ENCODE data around the gene GRB7. TPM values are rescaled to one million over a fixed set of nuclear protein-coding genes. Genes with fewer than 3 reads are reported as not detected.

Gene GRB7
- total RNA-seq, 1 experiment from 2014 or later = not detected

- no peak for DNase-seq (ENCODE audit: low read depth)
These were observed 35.5 kb downstream of the GRB7 start for GRCh38 chr17:39772987-39773934.

GRCh38 chr17:39774047-39774446, 36.3 kb downstream of the GRB7 start:
- DNase-seq (ENCODE audit: low read depth) = no peak

- no peak for DNase-seq (ENCODE audit: low read depth)
These were observed 37.3 kb downstream of the GRB7 start for GRCh38 chr17:39775031-39775430.

- DNase-seq (ENCODE audit: low read depth) = no peak
These were observed 38.5 kb downstream of the GRB7 start for GRCh38 chr17:39776252-39776651.

- no peak for DNase-seq (ENCODE audit: low read depth)
These were observed 40.0 kb downstream of the GRB7 start for GRCh38 chr17:39777534-39778365.

GRCh38 chr17:39781031-39781860, 43.5 kb downstream of the GRB7 start:
- DNase-seq (ENCODE audit: low read depth) = no peak

GRCh38 chr17:39781861-39782213, 44.1 kb downstream of the GRB7 start:
- DNase-seq (ENCODE audit: low read depth) = no peak

GRCh38 chr17:39782481-39782880, 44.7 kb downstream of the GRB7 start:
- no peak for DNase-seq (ENCODE audit: low read depth)

GRCh38 chr17:39782980-39783379, 45.2 kb downstream of the GRB7 start:
- no peak for DNase-seq (ENCODE audit: low read depth)

GRCh38 chr17:39787041-39787440, 49.3 kb downstream of the GRB7 start:
- no peak for DNase-seq (ENCODE audit: low read depth)

GRCh38 chr17:39787743-39788484, 50.2 kb downstream of the GRB7 start:
- peak; percentile 10 for DNase-seq (ENCODE audit: low read depth)

- no peak for DNase-seq (ENCODE audit: low read depth)
These were observed 53.6 kb downstream of the GRB7 start for GRCh38 chr17:39791111-39791992.

- DNase-seq (ENCODE audit: low read depth) = no peak
These were observed 54.9 kb downstream of the GRB7 start for GRCh38 chr17:39792526-39793221.

GRCh38 chr17:39793301-39793872, 55.6 kb downstream of the GRB7 start:
- no peak for DNase-seq (ENCODE audit: low read depth)

GRCh38 chr17:39794249-39794970, 56.7 kb downstream of the GRB7 start:
- no peak for DNase-seq (ENCODE audit: low read depth)

Measured in RPMI7951 (cell line).